SKM-1 treated with dmso at 0.1 percent for 144 hours (cell line): ENCODE data around the gene MIPEP.

Experiments used
- DNase-seq: peaks from one replicate; lab custom pipeline; 2025; ENCODE audit not compliant: unreplicated experiment; lab: John Stamatoyannopoulos, UW

Gene MIPEP

GRCh38 chr13:23855360-23855759, 33.8 kb downstream of the MIPEP start:
- no peak for DNase-seq

GRCh38 chr13:23852351-23852750, 36.8 kb downstream of the MIPEP start:
- DNase-seq: no peak

- no peak for DNase-seq
Measured at GRCh38 chr13:23851106-23851505, 38.1 kb downstream of the MIPEP start.

GRCh38 chr13:23850134-23850533, 39.1 kb downstream of the MIPEP start:
- DNase-seq: no peak

DNA sequence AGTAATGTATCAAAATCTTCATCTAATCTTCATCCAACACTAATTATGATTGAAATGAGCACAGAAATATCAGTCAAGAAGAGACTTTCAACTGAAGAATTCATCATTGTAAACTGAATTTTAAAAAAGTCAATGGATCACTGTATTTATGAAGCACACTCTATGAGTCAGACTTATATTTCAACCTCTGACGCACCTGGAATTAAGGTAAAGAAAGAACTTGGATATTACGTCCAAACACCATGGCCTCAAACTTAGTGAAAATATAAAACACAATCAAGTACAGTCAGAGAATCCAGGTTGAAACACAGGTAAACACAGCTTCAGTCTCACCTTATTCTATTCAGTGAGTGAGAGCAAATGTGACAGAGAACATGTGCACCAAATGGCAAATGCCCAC, 39.5 kb downstream of the MIPEP start:
- no peak for DNase-seq

DNA sequence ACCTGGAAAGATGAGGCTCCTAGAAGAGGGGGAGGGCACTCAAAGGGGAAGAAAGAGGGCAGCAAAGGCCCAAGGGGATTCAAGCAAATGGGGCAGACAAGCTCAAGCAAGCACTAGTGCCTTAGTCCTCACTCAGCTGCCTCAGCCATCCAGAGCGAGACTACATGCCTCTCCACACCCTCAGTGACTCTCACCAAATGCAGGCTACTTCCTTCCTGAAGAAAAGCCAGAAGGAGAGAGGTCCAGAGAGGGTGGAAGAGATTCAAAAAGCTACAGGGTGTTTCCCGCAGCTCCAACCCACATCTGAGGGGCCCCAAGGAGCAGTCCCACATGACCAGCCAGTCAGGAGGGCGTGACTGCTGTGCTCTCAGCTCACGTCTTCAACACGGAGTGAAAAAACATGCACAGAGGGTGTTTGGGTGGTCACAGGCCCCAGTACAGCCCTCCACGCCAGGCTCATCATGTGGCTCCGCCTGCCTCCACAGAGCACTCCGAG, 40.5 kb downstream of the MIPEP start:
- DNase-seq: no peak

DNA sequence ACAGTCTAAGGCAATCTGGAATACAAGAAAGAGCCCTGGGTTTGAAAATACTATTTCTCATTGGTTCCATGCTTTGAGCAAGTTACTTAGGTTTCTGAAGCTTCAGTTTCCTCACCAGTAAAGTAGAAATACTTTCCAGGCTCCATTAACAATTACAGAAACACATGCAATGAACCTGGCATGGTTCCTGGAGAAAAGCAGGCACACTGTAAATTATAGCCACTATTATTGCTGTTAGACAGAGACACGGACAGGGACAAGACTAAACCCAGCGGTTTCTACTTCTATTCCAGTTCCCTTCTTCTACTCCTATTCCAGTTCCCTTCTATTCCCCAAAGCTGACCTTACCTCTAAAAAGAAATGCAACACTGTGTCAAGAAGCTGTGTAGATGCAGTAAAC, 41.2 kb downstream of the MIPEP start:
- no peak for DNase-seq

DNA sequence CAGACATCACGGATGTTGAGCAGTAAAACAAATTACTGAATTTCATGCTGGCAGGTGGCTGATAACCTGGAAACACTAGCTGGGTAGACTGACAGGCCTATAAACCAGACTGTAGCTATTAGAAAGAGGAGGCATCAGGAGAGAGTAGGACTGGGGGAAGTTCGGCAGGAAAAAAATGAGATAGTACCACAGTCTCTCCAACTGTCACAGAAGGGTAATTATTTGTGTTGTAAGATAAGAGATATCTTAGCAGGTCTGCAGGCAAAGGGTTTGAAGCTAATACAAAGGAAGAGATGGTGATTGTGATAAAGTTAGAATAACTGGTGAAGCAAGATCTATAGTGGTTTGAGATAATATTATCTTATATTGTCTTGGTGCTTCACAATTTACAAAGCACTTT, 41.7 kb downstream of the MIPEP start:
- DNase-seq: no peak

- DNase-seq: no peak
Measured at GRCh38 chr13:23845105-23845725, 44.0 kb downstream of the MIPEP start.

DNA sequence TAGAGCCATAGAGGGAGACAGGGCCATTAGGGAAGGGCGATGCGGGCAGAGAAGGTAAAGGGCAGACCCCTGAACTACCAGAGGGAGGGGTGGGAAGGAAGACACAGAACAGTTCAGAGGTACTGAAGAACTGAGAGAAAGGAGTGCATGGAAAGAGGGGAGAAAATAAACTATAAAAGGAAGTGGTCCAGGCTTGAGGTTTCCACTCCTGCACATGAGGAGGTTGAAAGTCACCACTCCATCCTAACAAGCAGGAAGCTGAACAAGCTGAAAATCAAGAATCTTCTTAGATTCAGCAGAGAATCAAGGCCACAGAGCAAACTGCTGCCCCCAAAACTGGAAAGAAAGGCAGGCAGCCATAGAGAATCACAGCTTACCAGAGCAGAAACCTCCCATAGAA, 45.1 kb downstream of the MIPEP start:
- no peak for DNase-seq

GRCh38 chr13:23843436-23843835, 45.8 kb downstream of the MIPEP start:
- DNase-seq: no peak

GRCh38 chr13:23842406-23842805, 46.8 kb downstream of the MIPEP start:
- DNase-seq: no peak

DNA sequence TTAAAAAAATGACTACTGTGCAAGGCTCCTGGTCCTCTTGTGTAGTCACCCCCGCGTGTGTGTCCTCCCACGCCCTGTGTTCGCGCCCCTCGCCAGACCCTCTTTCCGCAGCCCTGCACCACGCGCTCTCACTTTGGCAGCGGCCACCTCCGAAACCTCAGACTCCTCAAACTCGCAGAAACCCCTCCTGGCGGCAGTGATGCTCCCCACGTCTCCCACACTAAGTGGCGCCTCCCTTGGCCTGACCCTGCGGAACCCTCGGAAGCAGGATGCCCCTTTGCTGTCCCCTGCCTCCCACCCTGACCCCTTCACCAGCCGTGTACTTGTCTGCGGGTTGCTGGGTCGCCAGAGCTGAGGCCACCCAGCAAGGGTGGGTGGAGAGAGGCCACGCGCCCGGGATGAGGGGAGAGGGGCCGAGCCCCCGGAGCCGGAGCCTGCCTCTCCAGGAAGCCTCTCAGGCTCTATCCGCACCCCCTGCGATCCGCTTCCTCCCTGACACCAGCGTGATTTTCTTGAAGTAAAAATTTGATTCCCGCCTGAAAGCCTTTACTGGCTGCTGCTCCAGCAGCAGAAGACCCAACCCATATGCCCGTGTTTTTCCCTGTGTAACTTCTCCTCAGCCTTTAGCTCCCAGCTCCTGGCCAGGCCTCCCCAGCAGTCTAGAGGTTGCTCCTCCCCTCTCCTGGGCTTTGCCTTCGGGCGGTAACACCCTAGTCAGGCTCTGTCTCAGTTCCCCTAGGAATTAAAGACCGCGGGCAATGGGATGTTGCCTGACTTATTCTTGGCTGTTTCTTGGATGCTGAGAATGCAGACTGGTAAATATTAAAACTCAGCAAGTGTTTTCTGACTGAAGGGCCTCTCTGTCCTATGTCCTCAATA, 55.2 kb downstream of the MIPEP start:
- DNase-seq: no peak

DNA sequence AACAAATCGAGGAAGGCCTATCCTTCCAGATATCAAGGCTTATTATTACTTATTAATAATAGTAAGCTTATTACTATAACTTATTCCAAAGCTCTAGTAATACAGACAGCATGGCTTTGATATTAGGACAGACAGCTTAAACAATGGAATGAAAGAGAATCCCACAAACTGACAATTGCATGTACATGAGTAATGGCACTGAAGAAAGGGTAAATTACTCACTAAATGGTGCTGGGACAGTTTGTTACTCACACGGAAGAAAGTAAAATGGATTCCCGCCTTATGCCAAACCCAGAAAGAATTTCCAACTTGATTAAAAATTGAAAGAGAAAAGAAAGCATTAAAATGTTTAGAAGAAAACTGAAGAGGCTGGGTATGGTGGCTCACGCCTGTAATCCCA, 60.3 kb downstream of the MIPEP start:
- no peak for DNase-seq

GRCh38 chr13:23828086-23828485, 61.1 kb downstream of the MIPEP start:
- DNase-seq: no peak

GRCh38 chr13:23825179-23825578, 64.0 kb downstream of the MIPEP start:
- no peak for DNase-seq

DNA sequence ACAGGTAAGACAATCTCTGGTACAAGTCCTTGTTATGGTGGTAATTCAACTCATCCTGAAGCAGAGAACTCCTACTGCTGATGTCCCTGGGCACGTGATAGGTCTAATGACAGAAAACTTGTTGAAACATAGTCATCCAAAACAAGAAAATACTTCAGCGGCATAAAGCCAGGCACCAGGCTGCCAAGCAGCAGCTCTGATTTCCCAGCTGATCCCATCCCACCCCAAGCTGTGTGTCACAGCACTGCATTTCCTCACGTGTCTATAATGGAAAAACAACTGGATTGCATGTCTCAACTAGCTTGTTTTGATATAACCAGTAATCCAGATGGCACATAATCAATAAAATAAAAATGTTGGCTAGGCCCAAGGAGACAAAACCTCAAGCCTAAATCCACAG, 64.8 kb downstream of the MIPEP start:
- no peak for DNase-seq

GRCh38 chr13:23822252-23822824, 66.9 kb downstream of the MIPEP start:
- no peak for DNase-seq

GRCh38 chr13:23820530-23820929, 68.7 kb downstream of the MIPEP start:
- DNase-seq: no peak

DNA sequence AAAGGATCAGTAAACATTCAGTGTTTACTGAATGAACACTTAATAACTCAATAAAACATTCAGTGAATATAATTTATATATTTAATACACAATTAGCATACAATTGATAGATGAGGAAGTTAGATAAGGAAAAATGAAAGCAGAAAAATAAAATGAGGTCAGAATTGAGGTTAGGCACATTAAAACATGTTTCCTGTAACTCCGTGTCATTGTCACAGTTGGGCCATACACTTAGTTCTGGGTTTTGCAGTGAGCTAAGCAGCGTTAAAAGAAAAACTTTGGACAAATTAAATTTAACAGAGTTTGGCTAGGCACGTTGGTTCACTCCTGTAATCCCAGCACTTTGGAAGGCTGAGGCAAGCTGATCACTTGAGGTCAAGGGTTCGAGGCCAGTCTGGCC, 71.4 kb downstream of the MIPEP start:
- no peak for DNase-seq

DNA sequence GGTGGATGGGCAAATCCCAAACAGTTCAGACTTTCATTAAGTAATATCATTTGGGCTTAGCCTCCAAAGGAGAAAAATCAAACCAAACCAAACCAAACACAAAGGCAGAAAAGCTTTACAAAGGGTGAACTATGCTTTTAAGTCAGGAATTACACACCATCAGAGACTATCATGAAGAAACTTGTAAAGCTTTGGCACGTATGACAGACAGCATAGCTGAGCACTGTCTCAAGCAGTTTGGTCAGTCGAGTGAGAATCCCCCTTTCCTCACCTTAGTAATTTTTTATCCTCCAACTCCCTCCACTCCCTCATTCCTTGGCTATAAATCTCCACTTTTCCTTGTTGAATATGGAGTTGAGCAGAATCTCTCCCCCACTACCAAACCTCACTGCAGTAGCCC, 72.1 kb downstream of the MIPEP start:
- DNase-seq: no peak

DNA sequence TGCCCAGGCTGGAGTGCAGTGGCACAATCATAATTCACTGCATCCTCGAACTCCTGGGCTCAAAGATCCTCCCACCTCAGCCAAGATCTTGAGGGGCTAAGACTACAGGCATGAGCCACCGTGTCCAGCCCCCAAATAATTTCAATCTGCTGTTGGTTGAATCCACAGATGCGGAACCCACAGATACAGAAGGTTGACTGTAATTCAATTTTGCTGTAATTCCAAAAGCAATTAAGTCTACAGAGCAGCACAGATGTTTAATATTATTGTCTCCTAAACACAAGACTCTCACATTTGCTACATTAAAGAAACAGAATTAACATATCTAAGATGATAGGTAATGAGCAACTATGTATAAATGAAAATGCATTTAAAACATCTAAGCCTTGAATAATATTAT, 75.6 kb downstream of the MIPEP start:
- no peak for DNase-seq
